Breast epithelium (tissue), 4 donors: ENCODE measurements around the gene TPRX2. TPM values are rescaled to one million over a fixed set of nuclear protein-coding genes. Genes with fewer than 3 reads are reported as not detected.

Source experiments
- DNase-seq, 2 donors: peaks; one replicate each; pipeline ENCODE4 v3.0.0-alpha.2; 2019; ENCODE audit warnings: low spot score in 2 of 2
- H3K27ac ChIP-seq, 2 donors: fragments of 200-600 bp; sonication (generic) in 1 of 2; one replicate each; pipeline ENCODE4 v1.5.1; 2016 to 2019; ENCODE audit warnings: mild to moderate bottlenecking in 1 of 2
- H3K27me3 ChIP-seq, 2 donors: fragments of 200-600 bp; sonication (generic) in 1 of 2; one replicate each; pipeline versions ENCODE4 v1.5.1 to v1.6.0; 2017 to 2019; ENCODE audit warnings: control low read depth in 1 of 2, mild to moderate bottlenecking in 1 of 2
- H3K36me3 ChIP-seq: fragments of 200-600 bp; one replicate; pipeline ENCODE4 v1.5.1; 2019
- H3K4me1 ChIP-seq, 2 donors: fragments of 200-600 bp; sonication (generic); one replicate each; pipeline ENCODE4 v1.5.1; 2016 to 2019; ENCODE audit warnings: control low read depth in 1 of 2
- H3K4me3 ChIP-seq, 3 donors: fragments of 200-600 bp; sonication (generic); 1 replicate in 2 of 3; 2 replicates in 1 of 3; pipeline ENCODE4 v1.5.1; 2016 to 2019; ENCODE audit warnings: mild to moderate bottlenecking in 3 of 3, moderate library complexity in 2 of 3
- H3K9me3 ChIP-seq, 2 donors: fragments of 200-600 bp; sonication (generic) in 1 of 2; one replicate each; pipeline ENCODE4 v1.5.1; 2016 to 2019; ENCODE audit warnings: control low read depth in 1 of 2
- CTCF ChIP-seq, 3 donors: fragments of 450-650 bp; IDR thresholded peaks; one replicate each; pipeline ENCODE4 v1.5.1; 2016 to 2017; ENCODE audit warnings: antibody characterized with exemption in 3 of 3, mild to moderate bottlenecking in 3 of 3, moderate library complexity in 3 of 3
- POLR2A ChIP-seq: fragments of 450-650 bp; IDR thresholded peaks from one replicate; pipeline ENCODE4 v1.6.1; 2016; ENCODE audit warnings: antibody characterized with exemption, mild to moderate bottlenecking, moderate library complexity
- POLR2AphosphoS5 ChIP-seq, 3 donors: sonication (generic); formaldehyde crosslinking; IDR thresholded peaks; one replicate each; pipeline ENCODE4 v1.6.1; 2017; ENCODE audit warnings: antibody characterized with exemption in 3 of 3
- intact Hi-C: fragments of 100-400 bp; cut with DNase I; formaldehyde crosslinking; loops from one replicate; pipeline ENCODE4 v1.15.1; 2023; ENCODE audit warnings: low total_unique reads
- total RNA-seq, 3 donors: library from RNA; depleted of rRNA; stranded (reverse); fragments of >200 nt; gene quantifications; one replicate each; pipeline ENCODE4 v1.1.0, GENCODE V29; 2016

TPRX2 gene
- total RNA-seq, 3 donors from 2014 or later = not detected

DNA sequence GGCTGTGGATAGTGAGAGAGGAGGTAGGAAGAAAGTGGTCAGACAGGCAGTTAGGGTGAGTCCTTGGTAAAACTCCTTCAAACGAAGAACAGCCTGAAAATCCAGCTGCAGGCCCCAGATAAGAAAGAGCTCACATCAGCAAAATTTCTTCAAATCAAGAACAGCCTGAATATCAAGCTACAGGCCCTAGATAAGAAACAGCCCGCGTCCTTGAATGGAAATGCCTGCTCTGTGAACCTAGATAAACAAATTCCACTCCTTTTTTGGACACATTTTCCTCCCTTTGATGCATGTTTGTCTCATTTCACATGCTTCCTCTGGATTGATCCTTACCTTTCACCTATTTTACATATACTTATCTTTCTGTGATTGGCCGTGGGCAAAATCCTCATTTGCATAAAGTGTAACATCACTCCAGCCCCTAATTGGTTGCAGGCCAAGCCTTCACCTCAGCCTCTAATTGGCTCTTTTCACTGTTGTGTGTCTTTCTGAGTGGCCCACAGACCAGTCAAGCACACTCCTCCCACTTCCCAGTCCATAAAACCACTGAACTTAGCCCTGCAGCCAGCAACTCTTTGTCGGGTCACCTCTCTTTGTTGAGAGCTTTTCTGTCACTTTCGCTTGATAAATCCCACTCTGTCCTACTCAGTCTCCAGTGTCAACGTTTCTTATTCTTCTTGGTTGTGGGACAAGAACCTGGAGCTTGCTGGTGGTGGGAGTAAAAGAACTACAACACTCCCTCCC, 33.1 kb downstream of the TPRX2 start:
- Histone ChIP-seq H3K4me1 (no peaks in the 10 kb centered on the region), H3K36me3 (no peaks in the 10 kb centered on the region), H3K4me3 (no peak overlapping the region), H3K9me3 (peaks cover 5 to 15% of the 10 kb centered on the region in 2 donors), H3K27ac (no peak overlapping the region), H3K27me3 (no peaks in the 10 kb centered on the region)
- intact Hi-C loops = no loop called here
- no peak for TF ChIP-seq POLR2A
- no peak for TF ChIP-seq POLR2AphosphoS5 (IDR thresholded peaks at IDR 0.05)
- no peak for TF ChIP-seq CTCF (IDR thresholded peaks at IDR 0.05)
- DNase-seq = no peak

- H3K27ac ChIP-seq = no peak overlapping the region
- peaks cover 0 to 6% of the 10 kb centered on the region in 2 donors for H3K27me3 ChIP-seq
- no peaks in the 10 kb centered on the region for H3K36me3 ChIP-seq
- no peak overlapping the region for H3K4me3 ChIP-seq
- H3K4me1 ChIP-seq = no peaks in the 10 kb centered on the region
- no peak for TF ChIP-seq POLR2A
- no peak for TF ChIP-seq POLR2AphosphoS5 (IDR thresholded peaks at IDR 0.05)
- TF ChIP-seq CTCF (IDR thresholded peaks at IDR 0.05) = no peak
- intact Hi-C loops = no loop called here
- H3K9me3 ChIP-seq = peaks cover 5 to 15% of the 10 kb centered on the region in 2 donors
- DNase-seq = no peak
These were observed 36.2 kb downstream of the TPRX2 start for GRCh38 chr19:47895165-47895782.

DNA sequence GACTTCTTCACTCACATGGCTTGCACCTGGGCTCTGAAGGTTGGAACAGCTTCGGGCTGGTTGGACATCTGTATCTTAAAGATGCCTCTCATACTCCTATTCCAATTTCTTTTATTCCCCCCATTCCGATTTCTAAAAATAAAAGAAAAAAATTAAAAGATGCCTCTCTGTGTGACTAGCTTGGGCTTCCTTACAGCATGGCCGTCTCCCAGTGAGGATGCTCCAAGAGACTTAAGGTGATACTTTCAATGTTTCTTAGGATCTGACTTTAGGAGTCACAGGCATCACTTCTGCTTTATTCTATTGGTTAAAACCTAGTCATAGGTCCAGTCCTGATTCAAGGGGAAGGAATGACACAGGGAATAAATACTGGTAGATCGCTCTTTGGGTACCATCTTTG, 37.0 kb downstream of the TPRX2 start:
- H3K27me3 ChIP-seq = peaks cover 0 to 6% of the 10 kb centered on the region in 2 donors
- intact Hi-C loops = no loop called here
- H3K36me3 ChIP-seq = no peaks in the 10 kb centered on the region
- no peak overlapping the region for H3K4me3 ChIP-seq
- DNase-seq = no peak
- TF ChIP-seq POLR2A = no peak
- no peak for TF ChIP-seq CTCF (IDR thresholded peaks at IDR 0.05)
- TF ChIP-seq POLR2AphosphoS5 (IDR thresholded peaks at IDR 0.05) = no peak
- no peaks in the 10 kb centered on the region for H3K4me1 ChIP-seq
- H3K27ac ChIP-seq = no peak overlapping the region
- peaks cover 5 to 15% of the 10 kb centered on the region in 2 donors for H3K9me3 ChIP-seq

DNA sequence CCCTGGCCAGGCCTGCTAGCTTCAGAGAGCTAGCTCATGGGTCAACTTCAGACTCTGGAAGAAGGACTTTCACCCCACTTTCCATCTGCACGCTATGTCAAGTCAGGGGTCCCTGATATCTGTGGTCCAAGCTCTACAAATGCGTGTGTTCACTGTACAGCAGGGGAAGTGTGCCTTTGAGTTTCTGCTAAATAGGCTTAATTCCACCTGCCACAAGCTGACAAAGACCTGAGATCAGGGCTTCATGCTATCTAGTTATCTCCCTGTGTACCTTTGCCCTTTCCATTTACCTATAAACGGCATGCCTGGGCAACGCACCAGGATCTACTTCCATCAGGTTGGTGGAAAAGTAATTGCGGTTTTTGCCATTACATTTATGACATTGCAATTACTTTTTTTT, 37.7 kb downstream of the TPRX2 start:
- DNase-seq = no peak
- no peak overlapping the region for H3K4me3 ChIP-seq
- intact Hi-C loops = no loop called here
- H3K27me3 ChIP-seq = peaks cover 0 to 6% of the 10 kb centered on the region in 2 donors
- peaks cover 5 to 14% of the 10 kb centered on the region in 2 donors for H3K9me3 ChIP-seq
- TF ChIP-seq POLR2A = no peak
- no peak for TF ChIP-seq POLR2AphosphoS5 (IDR thresholded peaks at IDR 0.05)
- TF ChIP-seq CTCF (IDR thresholded peaks at IDR 0.05) = no peak
- H3K27ac ChIP-seq = no peak overlapping the region
- H3K4me1 ChIP-seq = no peaks in the 10 kb centered on the region
- no peaks in the 10 kb centered on the region for H3K36me3 ChIP-seq

GRCh38 chr19:47897861-47898260, 38.8 kb downstream of the TPRX2 start:
- DNase-seq = no peak
- no peaks in the 10 kb centered on the region for H3K36me3 ChIP-seq
- no peaks in the 10 kb centered on the region for H3K4me1 ChIP-seq
- intact Hi-C loops = no loop called here
- H3K4me3 ChIP-seq = no peak overlapping the region
- TF ChIP-seq POLR2AphosphoS5 (IDR thresholded peaks at IDR 0.05) (no peak), CTCF (IDR thresholded peaks at IDR 0.05) (no peak), POLR2A (no peak)
- H3K9me3 ChIP-seq = peaks cover 5 to 6% of the 10 kb centered on the region in 2 donors
- peaks cover 0 to 6% of the 10 kb centered on the region in 2 donors for H3K27me3 ChIP-seq
- no peak overlapping the region for H3K27ac ChIP-seq
